K562 (cell line): Measurements from ENCODE around the gene MTERF4.

Experiments used
- CHCHD3 ChIP-seq: fragments of 250-450 bp; sonication (Bioruptor Pico); IDR thresholded peaks from 2 replicates; pipeline ENCODE4 v2.1.2; 2022; ENCODE audit warnings: mild to moderate bottlenecking
- CTCF ChIP-seq, 3 experiments: IDR thresholded peaks in 2 of 3; conservative IDR thresholded peaks in 1 of 3; 2 replicates each; pipeline ENCODE4 v1.5.1; 2011 to 2012; ENCODE audit warnings: low read length in 3 of 3, mild to moderate bottlenecking in 3 of 3, control low read depth in 2 of 3, improper control_type of control experiment in 1 of 3, inconsistent platforms in 1 of 3, low read depth in 1 of 3, mixed read lengths in 1 of 3, moderate library complexity in 1 of 3; ENCODE audit not compliant: insufficient read depth in 2 of 3

- no peak for TF ChIP-seq CHCHD3 (CRISPR knock-in tag)
- TF ChIP-seq CTCF (IDR thresholded peaks at IDR 0.05 in 2 of 3, conservative IDR thresholded peaks at IDR 0.05 in 1 of 3; ENCODE audit: insufficient read depth in 2 of 3, low read depth in 1 of 3, low read length in 3 of 3), result no peak
These were observed 38.4 kb upstream of the MTERF4 start for GRCh38 chr2:241140445-241140840.
